Measurements from ENCODE around the gene UPB1.
"Not testable (repeated sequence)": the region's sequence is repeated elsewhere in the genome, so short reads cannot be mapped to it uniquely, and the experiment has no call there.

UPB1 gene

GRCh38 chr22:24532075-24532474 is 36.9 kb downstream of the UPB1 start:
- no peak for DNase-seq (ENCODE audit: low read depth)

GRCh38 chr22:24535348-24535747 is 40.2 kb downstream of the UPB1 start:
- DNase-seq (ENCODE audit: low read depth), result no peak

GRCh38 chr22:24536089-24536488 is 41.0 kb downstream of the UPB1 start:
- DNase-seq (ENCODE audit: low read depth), result no peak

DNA sequence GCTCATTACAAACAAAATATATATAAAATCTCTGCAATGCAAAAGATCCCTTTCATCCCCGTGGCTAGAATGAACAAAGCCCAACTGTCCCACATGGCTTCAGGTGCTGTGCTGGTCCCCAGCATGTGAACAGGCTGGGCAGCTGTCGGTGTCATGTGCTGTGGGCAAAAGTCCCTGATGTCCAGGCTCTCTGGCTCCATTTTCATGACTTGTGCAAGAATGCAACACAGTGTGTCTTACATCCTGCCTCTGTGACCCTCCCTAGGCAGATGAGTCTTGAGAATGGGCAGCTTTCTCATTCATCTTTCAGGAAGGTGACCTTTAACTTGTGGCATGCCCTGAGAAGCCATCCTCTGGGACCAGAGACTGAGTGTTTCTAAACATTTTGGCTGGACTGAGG is 45.3 kb downstream of the UPB1 start:
- DNase-seq (ENCODE audit: low read depth), result no peak

- DNase-seq (ENCODE audit: low read depth), result no peak
Observed at GRCh38 chr22:24541681-24542515, 46.8 kb downstream of the UPB1 start.

DNA sequence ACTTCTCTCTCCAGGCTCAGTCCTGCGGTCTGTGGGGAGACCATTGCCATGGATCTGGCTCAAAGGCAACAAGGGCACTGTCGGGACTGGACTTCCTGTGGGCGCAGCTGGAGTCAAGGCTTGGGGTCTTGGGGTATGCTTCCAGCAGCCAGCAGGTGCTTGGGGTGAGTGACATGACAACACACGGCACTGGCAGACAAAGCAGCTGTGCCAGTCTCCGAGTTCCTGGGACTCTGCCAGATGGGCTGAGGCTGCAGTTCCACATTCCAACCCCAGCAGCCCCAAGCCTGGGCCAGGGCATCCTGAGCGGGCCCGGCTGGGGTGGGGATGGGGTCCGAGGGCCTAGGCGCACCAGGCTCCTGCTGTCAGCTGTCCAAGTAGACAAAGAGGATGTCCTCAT is 47.5 kb downstream of the UPB1 start:
- no peak for DNase-seq (ENCODE audit: low read depth)

- DNase-seq (ENCODE audit: low read depth), result no peak
Observed at GRCh38 chr22:24543185-24543601, 48.1 kb downstream of the UPB1 start.

DNA sequence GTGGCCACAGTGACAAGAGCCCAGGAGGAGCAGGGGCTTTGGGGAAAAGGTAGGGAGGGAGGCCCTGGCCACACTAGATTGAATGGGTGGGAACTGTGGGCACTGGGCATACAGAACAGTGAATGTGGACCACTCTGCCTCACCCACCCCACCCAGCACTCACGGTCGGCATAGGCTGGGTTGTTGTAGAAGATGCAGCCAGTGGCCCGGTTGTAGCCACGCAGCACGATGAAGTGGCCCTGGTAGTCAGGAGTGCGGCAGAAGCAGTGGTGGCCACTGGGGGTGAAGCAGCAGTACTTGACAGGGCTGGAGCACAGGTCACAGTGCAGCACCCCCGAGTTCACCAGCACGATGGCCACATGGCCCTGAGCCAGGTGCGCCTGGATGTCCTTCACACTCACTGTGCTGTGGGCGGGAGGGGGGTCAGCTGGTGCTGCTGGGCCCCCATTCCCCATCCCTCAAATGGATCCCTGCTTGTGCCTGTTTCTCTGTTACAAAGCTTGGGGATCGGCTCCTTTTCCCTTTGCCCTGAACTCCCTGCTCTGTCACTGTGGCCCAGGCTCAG is 48.6 kb downstream of the UPB1 start:
- DNase-seq (ENCODE audit: low read depth), result no peak

DNA sequence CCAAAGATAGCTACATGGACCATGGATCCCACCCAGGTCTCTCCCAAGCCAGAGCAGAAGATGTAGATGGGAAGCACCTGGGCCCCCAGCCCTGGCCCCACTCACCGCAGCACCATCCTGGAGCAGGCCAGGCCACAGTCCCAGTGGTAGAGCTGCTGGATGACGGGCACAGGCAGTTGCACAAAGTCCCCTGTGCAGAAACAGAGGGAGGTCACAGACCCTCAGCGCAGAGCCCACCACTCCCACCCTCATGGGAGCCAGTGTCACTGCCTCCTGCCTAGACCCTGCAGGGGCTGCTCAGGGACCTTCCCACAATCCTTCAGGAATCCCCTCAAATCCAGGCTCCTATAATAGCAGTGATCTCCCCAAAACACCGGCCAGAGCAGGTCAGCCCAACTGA is 53.7 kb downstream of the UPB1 start:
- DNase-seq (ENCODE audit: low read depth), result no peak

GRCh38 chr22:24550028-24550901 is 55.1 kb downstream of the UPB1 start:
- DNase-seq (ENCODE audit: low read depth), result no peak

GRCh38 chr22:24550902-24551435 is 55.8 kb downstream of the UPB1 start:
- no peak for DNase-seq (ENCODE audit: low read depth)

DNA sequence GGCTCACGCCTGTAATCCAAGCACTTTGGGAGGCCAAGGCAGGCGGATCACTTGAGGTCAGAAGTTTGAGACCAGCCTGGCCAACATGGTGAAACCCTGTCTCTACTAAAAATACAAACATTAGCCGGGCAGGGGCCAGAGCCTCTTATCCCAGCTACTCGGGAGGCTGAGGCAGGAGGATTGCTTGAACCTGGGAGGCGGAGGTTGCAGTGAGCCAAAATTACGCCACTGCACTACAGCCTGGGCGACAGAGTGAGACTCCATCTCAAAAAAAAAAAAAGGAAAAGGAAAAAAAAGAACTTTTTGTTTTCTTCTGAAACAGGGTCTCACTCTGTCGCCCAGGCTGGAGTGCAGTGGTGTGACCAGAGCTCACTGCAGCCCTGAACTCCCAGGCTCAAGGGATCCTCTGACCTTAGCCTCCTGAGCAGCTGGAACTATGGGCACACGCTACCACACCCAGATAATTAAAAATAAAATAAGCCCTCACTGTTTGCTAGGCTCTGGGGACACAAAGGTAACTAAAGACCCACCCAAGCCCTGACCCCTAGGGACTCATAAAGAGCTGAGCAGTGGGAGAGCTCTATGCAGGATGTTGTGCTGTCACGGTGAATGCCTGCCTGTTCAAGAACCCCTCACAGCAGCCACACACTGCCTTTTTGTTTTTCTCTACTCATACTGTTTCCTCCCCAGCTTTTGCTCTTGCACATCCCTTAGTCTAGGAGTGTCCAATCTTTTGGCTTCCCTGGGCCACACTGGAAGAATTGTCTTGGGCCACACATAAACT is 57.6 kb downstream of the UPB1 start:
- DNase-seq (ENCODE audit: low read depth), result not testable (repeated sequence)

- DNase-seq (ENCODE audit: low read depth), result no peak
Observed at GRCh38 chr22:24553597-24554312, 58.6 kb downstream of the UPB1 start.

- DNase-seq (ENCODE audit: low read depth), result no peak
Observed at GRCh38 chr22:24554313-24555164, 59.4 kb downstream of the UPB1 start, which contains the start of gene GUCD1. TSS of gene GUCD1 (minus strand) at chr22:24555138. CDS start at chr22:24554991, 147 bp downstream.

DNA sequence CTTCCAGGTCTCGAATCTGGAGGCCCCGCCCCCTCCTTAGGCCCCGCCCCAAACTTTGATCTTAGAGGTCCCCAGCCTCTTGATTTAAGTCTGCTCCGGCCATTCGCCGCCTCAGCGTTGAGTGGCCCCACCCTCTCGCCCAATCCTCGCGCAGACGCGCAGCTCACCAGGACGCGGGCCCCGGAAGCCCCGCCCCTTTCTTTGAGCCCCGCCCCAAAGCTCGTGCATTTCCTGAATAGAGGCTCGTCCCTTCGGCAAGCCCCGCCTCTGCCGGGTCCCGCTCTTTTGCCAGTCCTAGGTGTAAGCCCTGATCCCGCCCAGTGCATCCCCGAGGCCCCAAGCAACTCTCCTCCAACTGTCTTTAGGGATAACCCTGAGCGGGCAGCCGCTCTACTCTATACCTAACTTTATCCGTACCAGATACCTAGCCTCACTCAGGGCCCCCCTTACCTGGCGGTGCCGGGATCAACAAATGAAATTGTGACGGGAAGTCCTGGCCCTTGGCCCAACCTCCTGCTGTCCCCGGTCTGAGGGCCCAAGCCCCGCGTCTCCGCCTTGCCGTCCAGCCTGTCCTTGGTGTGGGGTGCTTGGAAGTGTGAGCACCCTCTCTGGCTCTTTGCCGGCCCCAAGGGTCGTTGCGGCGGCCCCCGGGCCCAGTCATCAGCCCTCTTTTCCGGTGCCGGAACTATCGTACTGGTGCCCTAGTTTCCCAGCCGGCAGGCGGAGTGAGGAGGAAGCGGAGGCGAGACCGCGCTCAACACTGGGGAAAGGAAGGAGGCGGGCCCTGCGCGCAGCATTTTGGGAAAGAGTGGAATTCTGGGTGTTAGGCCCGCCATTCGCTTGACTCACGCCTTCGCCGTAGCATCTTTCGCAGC is 60.3 kb downstream of the UPB1 start, which contains the start of gene SNRPD3:
Gene SNRPD3 (plus strand): TSS at position 835 of the 875 bp plus-strand sequence. CDS start 1,676 bp downstream, outside the sequence.
- DNase-seq (ENCODE audit: low read depth), result peak; percentile 100

- DNase-seq (ENCODE audit: low read depth), result no peak
Observed at GRCh38 chr22:24559471-24559870, 64.3 kb downstream of the UPB1 start.

DNA sequence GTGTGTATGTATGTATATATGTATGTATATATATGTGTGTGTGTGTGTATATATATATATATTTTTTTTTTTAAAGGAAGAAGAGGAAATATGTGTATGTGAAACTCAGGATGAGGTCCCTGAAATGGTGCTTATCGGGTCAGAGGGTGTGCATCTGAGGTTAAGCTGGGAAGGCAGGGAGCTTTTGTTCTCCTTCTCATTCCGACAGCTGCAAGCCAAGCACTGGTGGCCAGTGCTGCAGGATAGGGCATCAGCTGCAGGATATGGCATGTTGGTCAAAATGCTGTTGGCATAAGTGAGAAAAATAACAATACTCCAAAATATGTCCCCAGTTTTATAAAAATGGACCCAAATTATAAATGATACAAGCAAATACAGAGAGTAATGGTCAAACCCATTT is 68.1 kb downstream of the UPB1 start:
- DNase-seq (ENCODE audit: low read depth), result no peak

DNA sequence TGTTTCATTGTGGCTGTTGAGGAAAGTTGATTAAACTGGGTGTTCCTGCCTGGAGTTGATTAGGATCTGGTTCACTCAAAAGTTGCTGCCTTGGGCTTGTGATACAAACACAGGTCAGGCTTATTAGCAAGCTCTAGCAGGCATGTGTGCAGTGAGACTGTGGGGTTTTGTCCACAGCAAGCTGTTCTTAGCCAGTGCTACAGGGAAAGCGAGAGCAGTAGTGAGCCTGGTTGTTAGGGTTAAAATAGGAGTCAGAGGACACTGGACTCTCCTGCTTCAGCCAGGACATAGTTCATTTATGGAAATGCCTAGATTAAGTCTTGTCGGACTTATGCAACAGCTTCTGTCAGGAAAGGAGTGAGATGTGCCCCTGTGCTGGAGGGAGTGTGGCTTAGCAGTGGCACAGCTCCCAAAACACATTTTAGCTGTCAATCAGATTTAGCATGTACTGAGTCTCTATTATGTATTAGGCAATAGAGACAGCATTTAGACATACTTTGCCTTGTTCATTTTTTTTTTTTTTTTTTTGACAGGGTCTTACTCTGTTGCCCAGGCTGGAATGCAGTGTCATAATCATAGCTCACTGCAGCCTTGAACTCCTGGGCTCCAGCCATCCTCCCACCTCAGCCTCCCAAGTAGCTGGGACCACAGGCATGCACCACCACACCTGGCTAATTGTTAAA is 69.4 kb downstream of the UPB1 start:
- no peak for DNase-seq (ENCODE audit: low read depth)
